Stimulated activated CD8-positive, alpha-beta memory T cell treated with anti-CD3 and anti-CD28 coated beads, Interleukin-15, amount 100 ng/mL, for 24 hours (primary cell): Measurements from ENCODE around the gene CEP55.
"Not testable (repeated sequence)": the region's sequence is repeated elsewhere in the genome, so short reads cannot be mapped to it uniquely, and the experiment has no call there.

ENCODE experiments used
- DNase-seq: peaks from one replicate; pipeline ENCODE4 v3.0.0-alpha.2; 2020; ENCODE audit warnings: low read depth

The CEP55 gene

DNA sequence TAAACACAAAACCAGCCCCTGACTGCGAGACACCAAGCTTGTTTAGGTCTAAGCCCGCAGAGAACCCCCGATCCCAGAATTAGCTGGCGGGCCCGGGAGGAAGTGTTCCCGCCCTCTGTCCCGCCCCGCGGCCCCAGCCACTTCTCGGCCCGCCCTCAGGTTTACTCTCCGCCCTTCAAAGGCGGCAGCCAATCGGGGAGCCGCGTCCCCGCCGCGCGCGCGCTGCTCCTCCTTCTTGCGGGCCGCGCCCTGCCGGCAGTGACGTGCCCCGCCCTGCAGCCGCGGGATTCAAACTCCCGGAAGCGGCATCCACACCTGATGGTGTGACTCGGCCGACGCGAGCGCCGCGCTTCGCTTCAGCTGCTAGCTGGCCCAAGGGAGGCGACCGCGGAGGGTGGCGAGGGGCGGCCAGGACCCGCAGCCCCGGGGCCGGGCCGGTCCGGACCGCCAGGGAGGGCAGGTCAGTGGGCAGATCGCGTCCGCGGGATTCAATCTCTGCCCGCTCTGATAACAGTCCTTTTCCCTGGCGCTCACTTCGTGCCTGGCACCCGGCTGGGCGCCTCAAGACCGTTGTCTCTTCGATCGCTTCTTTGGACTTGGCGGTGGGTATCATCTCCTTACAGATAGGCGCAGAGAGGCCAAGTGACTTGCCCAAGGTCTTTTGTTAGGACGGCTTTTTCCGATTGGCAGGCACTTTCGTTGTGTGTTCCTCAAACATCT lies at the start of gene CEP55:
Gene CEP55 (plus strand): TSS at position 291 of the 720 bp plus-strand sequence. CDS start 3,440 bp downstream, outside the sequence.
- peak; percentile 92 for DNase-seq

- no peak for DNase-seq
Observed at GRCh38 chr10:93447019-93447418, 49.4 kb upstream of the CEP55 start.

DNA sequence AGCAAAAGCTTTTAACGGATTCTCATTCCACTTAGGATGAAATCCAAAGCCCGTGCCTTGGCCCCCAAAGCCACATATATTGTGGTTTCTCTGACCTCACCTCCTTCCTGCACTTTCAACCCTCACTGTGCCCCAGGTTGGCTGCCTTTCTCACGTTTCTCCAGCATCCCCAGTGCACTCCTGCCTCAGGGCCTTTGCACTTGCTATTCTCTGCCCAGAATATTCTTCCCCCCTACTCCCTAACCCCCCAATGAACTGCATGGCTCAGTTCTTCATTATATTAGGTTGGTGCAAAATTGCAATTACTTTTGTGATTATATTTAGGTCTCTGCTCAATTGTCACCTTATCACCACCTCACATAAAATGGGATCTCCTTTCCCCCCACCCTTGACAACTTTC lies 48.4 kb upstream of the CEP55 start:
- DNase-seq, result no peak

DNA sequence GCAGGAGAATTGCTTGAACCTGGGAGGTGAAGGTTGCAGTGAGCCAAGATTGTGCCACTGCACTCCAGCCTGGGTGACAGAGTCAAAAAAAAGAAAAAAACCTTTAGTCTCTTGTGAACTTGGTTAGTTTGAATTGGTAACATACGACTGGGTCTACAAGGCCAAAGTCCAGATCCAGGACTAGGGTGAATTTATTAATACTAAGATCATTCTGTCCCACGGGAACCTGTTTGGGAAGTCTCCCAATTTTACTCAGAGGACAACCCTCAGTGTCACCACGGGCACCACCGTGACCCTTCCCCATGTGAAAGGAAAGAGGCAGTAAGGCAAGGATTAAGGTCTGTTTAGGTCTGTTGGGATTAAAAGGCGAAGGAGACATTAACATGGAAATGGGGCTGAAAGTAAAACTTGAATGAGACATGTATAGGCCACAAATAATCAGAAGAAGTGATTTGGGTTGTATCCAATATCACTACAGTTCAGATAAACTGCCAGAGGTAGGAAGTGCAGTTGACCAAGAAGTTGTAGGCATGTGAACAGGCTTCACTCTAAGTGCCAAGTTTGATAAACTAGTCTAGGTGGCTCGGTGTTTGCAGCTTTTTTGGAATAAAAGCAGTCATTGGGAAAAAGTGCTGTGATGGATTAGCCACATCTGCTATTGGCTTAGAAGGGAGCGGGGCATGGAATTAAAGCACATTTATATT lies 45.0 kb upstream of the CEP55 start:
- no peak for DNase-seq

GRCh38 chr10:93452143-93452542 lies 44.3 kb upstream of the CEP55 start:
- no peak for DNase-seq

GRCh38 chr10:93454146-93454545 lies 42.3 kb upstream of the CEP55 start:
- no peak for DNase-seq

DNA sequence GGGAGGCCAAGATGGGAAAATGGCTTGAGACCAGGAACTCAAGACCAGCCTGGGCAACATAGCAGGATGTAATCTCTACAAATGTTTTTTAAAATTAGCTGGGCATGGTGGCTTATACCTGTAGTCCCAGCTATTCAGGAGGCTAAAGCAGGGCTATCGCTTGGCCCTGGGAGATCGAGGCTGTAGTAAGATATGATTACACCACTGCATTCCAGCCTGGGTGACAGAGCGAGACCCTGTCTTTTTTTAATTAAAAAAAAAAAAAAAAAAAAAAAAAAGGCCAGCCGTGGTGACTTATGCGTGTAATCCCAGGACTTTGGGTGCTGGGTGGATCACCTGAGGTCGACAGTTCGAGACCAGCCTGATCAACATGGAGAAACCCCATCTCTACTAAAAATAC lies 41.7 kb upstream of the CEP55 start:
- DNase-seq, result no peak

DNA sequence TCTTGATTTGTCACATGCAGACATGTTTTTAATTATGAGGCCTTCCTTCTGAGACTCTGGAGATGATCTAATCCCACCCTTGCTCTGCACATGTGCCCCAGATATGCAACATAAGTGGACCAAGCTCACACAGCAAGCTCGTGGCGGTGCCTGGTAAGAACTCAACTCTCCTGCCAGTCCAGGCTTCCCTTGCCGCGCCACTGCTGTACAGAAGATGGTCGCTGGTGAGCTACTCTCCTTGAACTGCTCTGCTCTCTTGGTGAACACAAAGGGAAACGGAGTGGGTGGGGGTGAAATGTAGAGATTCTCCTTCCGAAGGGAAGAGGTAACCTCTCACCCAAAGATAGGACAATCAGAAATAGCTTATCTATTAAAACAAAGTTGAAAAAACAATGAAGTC lies 39.9 kb upstream of the CEP55 start:
- no peak for DNase-seq

DNA sequence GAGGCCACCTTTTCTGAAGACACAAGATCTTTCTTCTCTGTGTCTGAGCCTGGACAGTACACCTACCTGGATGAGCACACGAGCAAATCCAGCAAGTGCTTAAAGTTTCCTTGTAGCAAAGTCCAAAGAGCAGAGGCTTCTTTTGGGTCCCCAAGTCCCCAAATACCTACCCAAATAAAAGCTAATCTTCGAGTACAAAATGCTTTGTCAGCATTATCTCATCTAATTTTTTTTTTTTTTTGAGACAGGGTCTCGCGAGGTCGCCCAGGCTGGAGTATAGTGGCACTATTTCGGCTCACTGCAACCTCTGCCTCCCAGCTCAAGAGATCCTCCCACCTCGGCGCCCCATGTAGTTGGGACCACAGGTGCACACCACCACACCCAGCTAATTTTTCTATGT lies 38.9 kb upstream of the CEP55 start:
- no peak for DNase-seq

GRCh38 chr10:93458821-93459257 lies 37.6 kb upstream of the CEP55 start:
- no peak for DNase-seq

- DNase-seq, result no peak
Observed at GRCh38 chr10:93459466-93459865, 36.9 kb upstream of the CEP55 start.

- no peak for DNase-seq
Observed at GRCh38 chr10:93461109-93461806, 35.2 kb upstream of the CEP55 start.

- DNase-seq, result no peak
Observed at GRCh38 chr10:93461807-93462178, 34.6 kb upstream of the CEP55 start.

DNA sequence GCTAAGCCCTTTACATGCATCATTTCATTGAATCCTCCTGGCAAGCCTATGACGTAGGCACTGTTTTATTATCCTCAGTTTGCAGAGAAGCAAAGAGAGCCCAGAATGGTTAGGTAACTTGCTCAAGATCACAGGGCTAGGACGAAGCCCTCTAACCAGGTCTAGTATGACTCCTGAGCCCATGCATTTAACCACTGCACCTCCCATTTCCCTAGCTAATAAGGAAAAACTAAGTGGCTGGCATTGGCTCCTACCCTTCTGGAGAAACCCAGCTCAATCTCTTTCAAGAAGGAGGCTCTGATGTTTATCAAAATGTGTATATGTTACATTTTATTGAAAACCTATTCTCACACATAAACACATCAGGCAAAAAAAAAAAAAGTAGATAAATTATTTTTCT lies 34.0 kb upstream of the CEP55 start:
- no peak for DNase-seq

- DNase-seq, result no peak
Observed at GRCh38 chr10:93462881-93463280, 33.5 kb upstream of the CEP55 start.

DNA sequence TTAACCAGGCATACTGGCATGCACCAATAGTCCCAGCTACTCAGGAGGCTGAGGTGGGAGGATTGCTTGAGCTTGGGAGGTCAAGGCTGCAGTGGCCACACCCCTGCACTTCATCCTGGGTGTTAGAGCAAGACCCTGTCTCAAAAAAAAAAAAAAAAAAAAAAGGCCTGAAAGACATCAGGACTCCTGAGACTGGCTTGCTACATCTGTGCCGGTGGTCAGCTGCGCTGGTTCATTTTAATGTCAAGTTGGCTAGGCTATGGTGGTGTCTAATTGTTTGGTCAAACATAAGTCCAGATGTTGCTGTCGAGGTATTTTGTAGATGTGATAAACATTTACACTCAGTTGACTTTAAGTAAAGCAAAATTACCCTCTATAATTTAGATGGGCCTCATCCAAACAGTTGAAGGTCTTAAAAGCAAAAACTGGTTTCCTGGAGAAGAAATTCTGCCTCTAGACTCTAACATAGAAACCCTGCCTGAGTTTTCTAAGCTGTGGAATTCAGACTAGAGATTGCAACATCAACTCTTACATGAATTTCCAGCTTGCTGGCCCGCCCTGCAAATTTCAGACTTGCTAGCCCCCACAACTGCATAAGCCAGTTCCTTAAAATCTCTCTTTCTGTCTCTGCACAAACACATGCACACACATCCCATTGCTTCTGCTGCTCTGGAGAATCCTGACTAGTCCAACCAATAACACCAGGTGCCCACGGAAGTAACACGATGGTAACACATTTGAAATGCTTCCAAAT lies 32.5 kb upstream of the CEP55 start:
- no peak for DNase-seq

- DNase-seq, result no peak
Observed at GRCh38 chr10:93464776-93465388, 31.5 kb upstream of the CEP55 start.

GRCh38 chr10:93465806-93466675 lies 30.4 kb upstream of the CEP55 start:
- no peak for DNase-seq

GRCh38 chr10:93467635-93468034 lies 28.8 kb upstream of the CEP55 start:
- not testable (repeated sequence) for DNase-seq

DNA sequence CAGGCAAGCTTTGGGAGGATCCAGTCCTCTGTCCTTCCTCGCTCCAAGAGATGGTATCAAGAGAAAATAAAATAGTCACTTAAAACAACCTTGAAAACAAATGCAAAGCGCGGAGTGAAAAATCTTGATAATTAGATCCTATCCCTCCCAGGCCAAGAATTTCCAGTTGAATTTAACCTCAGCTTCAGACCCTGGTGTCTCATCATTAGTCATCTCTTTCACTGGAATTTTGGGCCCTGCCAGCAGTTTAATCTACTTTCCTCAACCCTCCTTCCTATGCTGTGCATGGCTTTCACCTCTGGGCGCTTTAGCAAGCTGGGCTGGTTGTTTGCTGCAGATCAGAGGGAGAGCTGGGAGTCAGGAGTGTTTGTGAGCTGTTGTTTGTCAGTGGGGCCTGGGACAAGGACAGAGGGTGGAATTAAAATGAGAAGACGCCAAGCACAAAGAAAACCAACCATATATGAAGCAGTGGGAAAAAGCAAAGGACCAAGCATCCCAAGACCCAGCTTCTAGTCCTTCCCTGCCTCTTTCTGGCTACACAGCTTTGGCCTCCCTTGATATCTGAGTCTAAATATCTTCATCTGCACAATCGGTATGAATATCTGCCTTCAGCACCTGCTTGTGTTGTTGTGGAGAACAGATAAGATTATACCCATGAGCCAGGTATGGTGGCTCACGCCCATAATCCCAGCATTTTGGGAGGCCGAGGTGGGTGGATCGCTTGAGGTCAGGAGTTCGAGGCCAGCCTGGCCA lies 27.8 kb upstream of the CEP55 start:
- no peak for DNase-seq
